Kidney (tissue), 14 donors: Measurements from ENCODE around the gene COL9A1. TPM values are rescaled to one million over a fixed set of nuclear protein-coding genes. Genes with fewer than 3 reads are reported as not detected.

Source experiments
- DNase-seq, 5 donors: peaks; one replicate each; pipeline ENCODE4 v3.0.0-alpha.2; 2013 to 2020
- FAIRE-seq: peaks from 2 replicates; lab custom pipeline; 2012; peaks lifted over from hg19 to GRCh38; lab: Jason Lieb, UNC
- H3K27ac ChIP-seq, 2 donors: one replicate each; pipeline ENCODE4 v1.7.0; 2013; ENCODE audit warnings: low read depth in 2 of 2, low read length in 2 of 2, inconsistent platforms in 1 of 2
- H3K27me3 ChIP-seq: one replicate; pipeline ENCODE4 v1.7.1; 2013; ENCODE audit warnings: low read length, inconsistent platforms; ENCODE audit not compliant: control insufficient read depth, insufficient read depth
- H3K36me3 ChIP-seq, 3 donors: one replicate each; pipeline versions ENCODE4 v1.7.0 to v1.7.1; 2013; ENCODE audit warnings: low read length in 3 of 3, control low read depth in 1 of 3, inconsistent platforms in 1 of 3; ENCODE audit not compliant: insufficient read depth in 3 of 3, control insufficient read depth in 2 of 3
- H3K4me1 ChIP-seq, 3 donors: one replicate each; pipeline versions ENCODE4 v1.7.0 to v1.7.1; 2013; ENCODE audit warnings: low read length in 3 of 3, inconsistent platforms in 1 of 3, low read depth in 1 of 3; ENCODE audit not compliant: control insufficient read depth in 2 of 3, insufficient read depth in 2 of 3
- H3K4me3 ChIP-seq, 3 donors: one replicate each; pipeline versions ENCODE4 v1.7.0 to v1.8.1; 2013; ENCODE audit warnings: low read length in 3 of 3, control low read depth in 1 of 3, inconsistent platforms in 1 of 3
- H3K9ac ChIP-seq, 3 donors: one replicate each; pipeline versions ENCODE4 v1.7.0 to v1.7.1; 2013; ENCODE audit warnings: low read length in 3 of 3, control low read depth in 1 of 3, inconsistent platforms in 1 of 3
- H3K9me3 ChIP-seq, 3 donors: one replicate each; pipeline versions ENCODE4 v1.7.0 to v1.7.1; 2013; ENCODE audit warnings: low read length in 3 of 3, control low read depth in 1 of 3, inconsistent platforms in 1 of 3; ENCODE audit not compliant: control insufficient read depth in 2 of 3, insufficient read depth in 1 of 3
- intact Hi-C: fragments of 100-400 bp; cut with DNase I; formaldehyde crosslinking; loops from one replicate; pipeline ENCODE4 v1.11.1; 2022
- polyA plus RNA-seq: library from polyadenylated mRNA; stranded (reverse); fragments of 350-450 nt; fragmentation: Illumina TruSeq; extraction: RNeasy Lipid Tissue Mini Kit (QIAGEN cat#74804); gene quantifications from one replicate; pipeline ENCODE4 v1.2.3, GENCODE V29; 2014; ENCODE audit warnings: low read depth, low replicate concordance; ENCODE audit not compliant: insufficient read depth
- total RNA-seq: library from RNA; stranded (reverse); fragmentation: NEBNext Ultra II Directional; extraction: Animal tissue kit (Norgen Biotek cat#: 25700); gene quantifications from one replicate; pipeline ENCODE4 v1.2.1, GENCODE V29; 2021
- TF ChIP-seq, protein P1 (sequence below): IDR thresholded peaks from 3 replicates; pipeline ENCODE4 v1.5.1; 2012; ENCODE audit warnings: mild to moderate bottlenecking, moderate library complexity, borderline replicate concordance; ENCODE audit not compliant: insufficient read depth; ENCODE audit errors: extremely low read depth
- donor health status: control.
- donor health status: control.
- donor health status: control.
- donor health status: control.
- donor health status: control.
- donor health status: DM: yes; HTN: yes; CAD: no.
- donor health status: Normal renal cell carcinoma (clear cell type).

COL9A1 gene
- total and polyA plus RNA-seq, 2 donors from 2014 or later = 0.19 to 0.22 TPM

DNA sequence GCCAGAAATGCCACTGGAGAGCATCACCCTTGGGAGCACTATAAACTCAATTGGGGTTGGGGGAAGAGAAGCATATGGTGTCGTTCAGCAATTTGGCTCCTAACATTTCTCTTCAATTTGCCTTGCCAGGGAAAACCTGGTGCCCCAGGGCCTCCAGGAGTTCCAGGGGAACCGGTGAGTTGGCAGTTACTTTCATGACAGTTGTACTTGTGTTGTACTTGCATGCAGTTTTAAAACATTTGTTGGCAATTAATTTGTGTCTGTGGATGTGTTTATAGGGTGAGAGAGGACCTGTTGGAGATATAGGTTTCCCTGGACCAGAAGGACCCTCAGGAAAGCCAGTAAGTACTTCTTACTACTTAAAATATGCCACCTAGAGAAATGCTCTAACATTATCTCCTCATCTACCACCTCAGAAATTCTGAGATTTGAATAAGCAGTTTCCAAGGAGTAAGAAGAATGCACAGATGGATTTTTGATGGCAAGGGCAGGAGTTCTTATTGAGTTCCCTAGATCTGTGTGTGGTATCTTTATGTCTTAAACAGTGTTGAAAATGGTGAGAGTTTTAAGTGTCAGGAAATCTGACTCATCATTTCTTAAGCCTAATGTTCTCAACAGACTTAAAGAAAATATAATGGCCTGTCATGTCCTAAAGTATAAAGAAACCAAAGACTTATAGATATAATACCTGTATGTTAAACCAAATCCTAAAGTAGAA lies 122.5 kb downstream of the COL9A1 start:
- no peaks in the 10 kb centered on the region for H3K9me3 ChIP-seq
- H3K27me3 ChIP-seq = no peaks in the 10 kb centered on the region
- no peak overlapping the region for H3K27ac ChIP-seq
- H3K4me1 ChIP-seq = no peaks in the 10 kb centered on the region
- FAIRE-seq (no peak), DNase-seq (no peak)
- intact Hi-C loops = no loop called here
- H3K4me3 ChIP-seq = no peak overlapping the region
- H3K9ac ChIP-seq = no peak overlapping the region
- no peaks in the 10 kb centered on the region for H3K36me3 ChIP-seq
- TF ChIP-seq, protein P1, sequence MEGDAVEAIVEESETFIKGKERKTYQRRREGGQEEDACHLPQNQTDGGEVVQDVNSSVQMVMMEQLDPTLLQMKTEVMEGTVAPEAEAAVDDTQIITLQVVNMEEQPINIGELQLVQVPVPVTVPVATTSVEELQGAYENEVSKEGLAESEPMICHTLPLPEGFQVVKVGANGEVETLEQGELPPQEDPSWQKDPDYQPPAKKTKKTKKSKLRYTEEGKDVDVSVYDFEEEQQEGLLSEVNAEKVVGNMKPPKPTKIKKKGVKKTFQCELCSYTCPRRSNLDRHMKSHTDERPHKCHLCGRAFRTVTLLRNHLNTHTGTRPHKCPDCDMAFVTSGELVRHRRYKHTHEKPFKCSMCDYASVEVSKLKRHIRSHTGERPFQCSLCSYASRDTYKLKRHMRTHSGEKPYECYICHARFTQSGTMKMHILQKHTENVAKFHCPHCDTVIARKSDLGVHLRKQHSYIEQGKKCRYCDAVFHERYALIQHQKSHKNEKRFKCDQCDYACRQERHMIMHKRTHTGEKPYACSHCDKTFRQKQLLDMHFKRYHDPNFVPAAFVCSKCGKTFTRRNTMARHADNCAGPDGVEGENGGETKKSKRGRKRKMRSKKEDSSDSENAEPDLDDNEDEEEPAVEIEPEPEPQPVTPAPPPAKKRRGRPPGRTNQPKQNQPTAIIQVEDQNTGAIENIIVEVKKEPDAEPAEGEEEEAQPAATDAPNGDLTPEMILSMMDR = no peak

DNA sequence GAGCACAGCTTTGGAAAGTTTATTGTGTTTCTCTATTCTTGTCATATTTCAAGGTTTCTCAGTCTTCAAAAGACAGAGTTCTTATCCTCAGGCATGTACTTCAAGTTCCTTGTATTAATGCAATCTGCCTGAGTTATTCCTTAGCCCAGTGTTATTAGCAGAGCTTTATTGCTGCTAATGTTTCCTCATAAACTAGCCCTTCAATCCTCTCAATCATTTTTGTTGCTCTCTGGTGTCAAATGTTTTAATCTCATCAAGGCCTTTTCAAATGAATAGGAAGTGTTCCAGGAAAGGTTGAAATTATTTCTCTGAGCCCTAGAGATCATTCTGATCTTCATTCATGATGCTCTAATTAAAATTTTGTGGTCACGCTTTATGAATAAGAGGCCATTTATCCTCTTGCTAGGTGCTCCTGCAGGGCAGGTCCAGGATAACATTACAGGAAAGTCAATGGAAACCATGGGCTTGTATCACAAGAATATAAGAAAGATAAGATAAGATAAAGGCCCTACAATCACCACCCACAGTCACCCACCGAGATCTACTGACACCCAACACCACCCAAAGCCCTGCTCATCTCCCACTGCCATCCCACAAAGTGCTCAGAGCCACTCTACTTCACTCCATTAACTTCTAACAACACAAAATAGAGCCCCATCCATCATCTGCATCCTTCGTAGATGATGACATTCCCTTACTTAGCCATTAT lies 125.9 kb downstream of the COL9A1 start:
- no peaks in the 10 kb centered on the region for H3K27me3 ChIP-seq
- FAIRE-seq (no peak), DNase-seq (no peak)
- H3K4me1 ChIP-seq = no peaks in the 10 kb centered on the region
- no peak overlapping the region for H3K4me3 ChIP-seq
- H3K9me3 ChIP-seq = no peaks in the 10 kb centered on the region
- H3K36me3 ChIP-seq = no peaks in the 10 kb centered on the region
- H3K27ac ChIP-seq = no peak overlapping the region
- intact Hi-C loops = no loop called here
- TF ChIP-seq, protein P1 = no peak
- no peak overlapping the region for H3K9ac ChIP-seq

DNA sequence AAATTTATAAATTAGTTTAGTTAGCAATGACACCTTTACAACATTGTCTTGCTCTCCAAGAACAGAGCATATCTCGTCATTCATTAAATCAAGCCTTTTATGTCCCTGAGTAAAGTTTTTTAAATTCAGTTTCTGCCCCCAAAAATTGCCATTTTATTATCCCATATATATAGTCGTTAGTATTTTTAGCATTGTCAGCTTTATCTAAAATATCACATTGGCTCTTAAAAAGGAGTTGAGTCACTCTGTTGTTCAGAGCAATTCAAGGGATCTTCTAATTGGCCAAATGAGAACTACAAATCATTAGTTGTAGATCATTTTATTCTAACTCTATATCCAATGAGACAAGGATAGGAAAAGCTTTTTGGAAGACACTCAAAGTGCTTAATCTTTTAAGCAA lies 127.1 kb downstream of the COL9A1 start:
- intact Hi-C loops = no loop called here
- no peak for FAIRE-seq
- no peak overlapping the region for H3K9ac ChIP-seq
- no peak overlapping the region for H3K27ac ChIP-seq
- no peak overlapping the region for H3K4me3 ChIP-seq
- DNase-seq = no peak
- H3K9me3 ChIP-seq = no peaks in the 10 kb centered on the region
- no peaks in the 10 kb centered on the region for H3K27me3 ChIP-seq
- no peaks in the 10 kb centered on the region for H3K4me1 ChIP-seq
- H3K36me3 ChIP-seq = no peaks in the 10 kb centered on the region
- TF ChIP-seq, protein P1 = no peak
